Breast epithelium (tissue), 4 donors: ENCODE results near the gene PPFIA1. TPM values are rescaled to one million over a fixed set of nuclear protein-coding genes. Genes with fewer than 3 reads are reported as not detected.

Experiments
- DNase-seq, 2 donors: peaks; one replicate each; pipeline ENCODE4 v3.0.0-alpha.2; 2019; ENCODE audit warnings: low spot score in 2 of 2
- H3K27ac ChIP-seq, 2 donors: fragments of 200-600 bp; sonication (generic) in 1 of 2; one replicate each; pipeline ENCODE4 v1.5.1; 2016 to 2019; ENCODE audit warnings: mild to moderate bottlenecking in 1 of 2
- H3K27me3 ChIP-seq, 2 donors: fragments of 200-600 bp; sonication (generic) in 1 of 2; one replicate each; pipeline versions ENCODE4 v1.5.1 to v1.6.0; 2017 to 2019; ENCODE audit warnings: control low read depth in 1 of 2, mild to moderate bottlenecking in 1 of 2
- H3K36me3 ChIP-seq: fragments of 200-600 bp; one replicate; pipeline ENCODE4 v1.5.1; 2019
- H3K4me1 ChIP-seq, 2 donors: fragments of 200-600 bp; sonication (generic); one replicate each; pipeline ENCODE4 v1.5.1; 2016 to 2019; ENCODE audit warnings: control low read depth in 1 of 2
- H3K4me3 ChIP-seq, 3 donors: fragments of 200-600 bp; sonication (generic); 1 replicate in 2 of 3; 2 replicates in 1 of 3; pipeline ENCODE4 v1.5.1; 2016 to 2019; ENCODE audit warnings: mild to moderate bottlenecking in 3 of 3, moderate library complexity in 2 of 3
- H3K9me3 ChIP-seq, 2 donors: fragments of 200-600 bp; sonication (generic) in 1 of 2; one replicate each; pipeline ENCODE4 v1.5.1; 2016 to 2019; ENCODE audit warnings: control low read depth in 1 of 2
- CTCF ChIP-seq, 3 donors: fragments of 450-650 bp; IDR thresholded peaks; one replicate each; pipeline ENCODE4 v1.5.1; 2016 to 2017; ENCODE audit warnings: antibody characterized with exemption in 3 of 3, mild to moderate bottlenecking in 3 of 3, moderate library complexity in 3 of 3
- POLR2A ChIP-seq: fragments of 450-650 bp; IDR thresholded peaks from one replicate; pipeline ENCODE4 v1.6.1; 2016; ENCODE audit warnings: antibody characterized with exemption, mild to moderate bottlenecking, moderate library complexity
- POLR2AphosphoS5 ChIP-seq, 3 donors: sonication (generic); formaldehyde crosslinking; IDR thresholded peaks; one replicate each; pipeline ENCODE4 v1.6.1; 2017; ENCODE audit warnings: antibody characterized with exemption in 3 of 3
- intact Hi-C: fragments of 100-400 bp; cut with DNase I; formaldehyde crosslinking; loops from one replicate; pipeline ENCODE4 v1.15.1; 2023; ENCODE audit warnings: low total_unique reads
- total RNA-seq, 3 donors: library from RNA; depleted of rRNA; stranded (reverse); fragments of >200 nt; gene quantifications; one replicate each; pipeline ENCODE4 v1.1.0, GENCODE V29; 2016

PPFIA1 gene
- total RNA-seq, 3 donors from 2014 or later: 52.2 to 80.8 (median 78.0) TPM

GRCh38 chr11:70411713-70412452, 141.4 kb downstream of the PPFIA1 start:
- Histone ChIP-seq H3K27ac (no peak overlapping the region), H3K36me3 (peaks cover 24% of the 10 kb centered on the region), H3K9me3 (no peaks in the 10 kb centered on the region), H3K27me3 (no peaks in the 10 kb centered on the region), H3K4me1 (no peaks in the 10 kb centered on the region), H3K4me3 (no peak overlapping the region)
- intact Hi-C loops: no loop called here
- TF ChIP-seq CTCF (IDR thresholded peaks at IDR 0.05) (no peak), POLR2AphosphoS5 (IDR thresholded peaks at IDR 0.05) (no peak), POLR2A (no peak)
- DNase-seq: no peak

GRCh38 chr11:70413151-70413550, 142.7 kb downstream of the PPFIA1 start:
- H3K27me3 ChIP-seq: no peaks in the 10 kb centered on the region
- no peak for TF ChIP-seq POLR2AphosphoS5 (IDR thresholded peaks at IDR 0.05)
- H3K9me3 ChIP-seq: no peaks in the 10 kb centered on the region
- no peaks in the 10 kb centered on the region for H3K4me1 ChIP-seq
- DNase-seq: no peak
- intact Hi-C loops: no loop called here
- no peak overlapping the region for H3K4me3 ChIP-seq
- no peak overlapping the region for H3K27ac ChIP-seq
- peaks cover 18% of the 10 kb centered on the region for H3K36me3 ChIP-seq

- H3K36me3 ChIP-seq: peaks cover 18% of the 10 kb centered on the region
- intact Hi-C loops: no loop called here
- peak overlapping the region in 1 of 2 donors; percentile 27 for H3K27ac ChIP-seq
- H3K4me3 ChIP-seq: no peak overlapping the region
- H3K27me3 ChIP-seq: no peaks in the 10 kb centered on the region
- no peaks in the 10 kb centered on the region for H3K9me3 ChIP-seq
- no peaks in the 10 kb centered on the region for H3K4me1 ChIP-seq
- DNase-seq: no peak
- TF ChIP-seq POLR2A: no peak
- no peak for TF ChIP-seq POLR2AphosphoS5 (IDR thresholded peaks at IDR 0.05)
- TF ChIP-seq CTCF (IDR thresholded peaks at IDR 0.05): no peak
These were observed 144.0 kb downstream of the PPFIA1 start for GRCh38 chr11:70414341-70415100.

GRCh38 chr11:70415191-70415590, 144.7 kb downstream of the PPFIA1 start:
- Histone ChIP-seq H3K27me3 (no peaks in the 10 kb centered on the region), H3K36me3 (peaks cover 13% of the 10 kb centered on the region), H3K27ac (peak overlapping the region in 1 of 2 donors; percentile 62), H3K4me1 (no peaks in the 10 kb centered on the region), H3K4me3 (no peak overlapping the region), H3K9me3 (no peaks in the 10 kb centered on the region)
- TF ChIP-seq CTCF (IDR thresholded peaks at IDR 0.05): peak in 1 of 3 donors; percentile 15
- TF ChIP-seq POLR2AphosphoS5 (IDR thresholded peaks at IDR 0.05): no peak
- DNase-seq: no peak
- intact Hi-C loops: no loop called here

GRCh38 chr11:70415642-70416395, 145.3 kb downstream of the PPFIA1 start:
- Histone ChIP-seq H3K4me1 (no peaks in the 10 kb centered on the region), H3K36me3 (peaks cover 13% of the 10 kb centered on the region), H3K4me3 (no peak overlapping the region), H3K27ac (peak overlapping the region; percentile 40 to 62), H3K9me3 (no peaks in the 10 kb centered on the region), H3K27me3 (no peaks in the 10 kb centered on the region)
- DNase-seq: no peak
- no peak for TF ChIP-seq POLR2A
- TF ChIP-seq POLR2AphosphoS5 (IDR thresholded peaks at IDR 0.05): no peak
- no peak for TF ChIP-seq CTCF (IDR thresholded peaks at IDR 0.05)
- intact Hi-C loops: no loop called here
